Smooth muscle cell (in vitro differentiated cells): ENCODE measurements around the gene MRPL11. TPM values are rescaled to one million over a fixed set of nuclear protein-coding genes. Genes with fewer than 3 reads are reported as not detected.

ENCODE experiments used
- DNase-seq: peaks from one replicate; lab custom pipeline; 2025; ENCODE audit not compliant: unreplicated experiment; lab: John Stamatoyannopoulos, UW
- H2AFZ ChIP-seq: fragments of 200-600 bp; sonication (generic); 2 replicates; pipeline ENCODE4 v1.6.0; 2016; ENCODE audit warnings: antibody characterized with exemption, low read depth, mild to moderate bottlenecking
- H3F3A ChIP-seq: fragments of 200-600 bp; sonication (generic); 2 replicates; pipeline ENCODE4 v1.6.0; 2017; ENCODE audit warnings: antibody characterized with exemption, low read depth
- H3K27ac ChIP-seq: fragments of 200-600 bp; sonication (generic); 2 replicates; pipeline ENCODE4 v1.5.1; 2016; ENCODE audit warnings: low read depth, mild to moderate bottlenecking
- H3K27me3 ChIP-seq: fragments of 200-600 bp; sonication (generic); 2 replicates; pipeline ENCODE4 v1.6.1; 2016; ENCODE audit warnings: low read depth, mild to moderate bottlenecking
- H3K36me3 ChIP-seq: fragments of 200-600 bp; sonication (generic); 2 replicates; pipeline ENCODE4 v1.5.1; 2016; ENCODE audit warnings: low read depth
- H3K4me1 ChIP-seq: fragments of 200-600 bp; sonication (generic); 2 replicates; pipeline ENCODE4 v1.5.1; 2016; ENCODE audit warnings: low read depth
- H3K4me2 ChIP-seq: fragments of 200-600 bp; sonication (generic); 2 replicates; pipeline ENCODE4 v1.6.0; 2016; ENCODE audit warnings: mild to moderate bottlenecking
- H3K4me3 ChIP-seq: fragments of 200-600 bp; sonication (generic); 2 replicates; pipeline ENCODE4 v1.5.1; 2016; ENCODE audit warnings: mild to moderate bottlenecking
- H3K79me2 ChIP-seq: fragments of 200-600 bp; sonication (generic); 2 replicates; pipeline ENCODE4 v1.6.0; 2016; ENCODE audit warnings: low read depth, mild to moderate bottlenecking
- H3K9ac ChIP-seq: fragments of 200-600 bp; sonication (generic); 2 replicates; pipeline ENCODE4 v1.6.0; 2016; ENCODE audit warnings: low read depth
- H3K9me3 ChIP-seq: fragments of 200-600 bp; sonication (generic); replicated peaks from 2 replicates; pipeline ENCODE4 v1.5.1; 2016; ENCODE audit warnings: low read depth
- H4K20me1 ChIP-seq: fragments of 200-600 bp; sonication (generic); 2 replicates; pipeline ENCODE4 v1.6.0; 2016; ENCODE audit warnings: low read depth
- CTCF ChIP-seq: fragments of 200-600 bp; sonication (generic); IDR thresholded peaks from 2 replicates; pipeline ENCODE4 v1.5.1; 2017; ENCODE audit warnings: borderline replicate concordance, mild to moderate bottlenecking, antibody characterized with exemption; ENCODE audit not compliant: insufficient read depth, poor library complexity, severe bottlenecking
- WGBS: methylation state at CpG from one replicate; pipeline ENCODE4 v1.1.7; 2016; ENCODE audit warnings: low lambda C conversion rate; 5-methylcytosine and 5-hydroxymethylcytosine counted together
- polyA plus RNA-seq: library from polyadenylated mRNA; unstranded; fragments of >200 nt; fragmentation: Nextera tagmentation; extraction: Ambion mirVana; gene quantifications from 2 replicates; pipeline ENCODE4 v1.2.1, GENCODE V29; 2016
- total RNA-seq: library from RNA; depleted of rRNA; stranded (reverse); fragments of >200 nt; gene quantifications from 2 replicates; pipeline ENCODE4 v1.2.3, GENCODE V29; 2014

MRPL11 gene
- total and polyA plus RNA-seq, 2 experiments from 2014 or later, result 38.7 to 68.4 TPM

- H3K4me1 ChIP-seq, result no peaks in the 10 kb centered on the region
- no peaks in the 10 kb centered on the region for H3K9me3 ChIP-seq
- H3K79me2 ChIP-seq, result no peaks in the 10 kb centered on the region
- H3K36me3 ChIP-seq, result no peaks in the 10 kb centered on the region
- 21% methylated on average over 9 of the region's 9 CpGs for WGBS
- no peaks in the 10 kb centered on the region for H3F3A ChIP-seq
- DNase-seq, result peak; percentile 30
- no peak overlapping the region for H3K4me2 ChIP-seq
- H3K4me3 ChIP-seq, result no peak overlapping the region
- no peaks in the 10 kb centered on the region for H4K20me1 ChIP-seq
- no peak overlapping the region for H2AFZ ChIP-seq
- no peaks in the 10 kb centered on the region for H3K27me3 ChIP-seq
- no peak overlapping the region for H3K27ac ChIP-seq
- H3K9ac ChIP-seq, result no peak overlapping the region
- TF ChIP-seq CTCF, result peak; percentile 86
Measured at GRCh38 chr11:66429983-66430602, 8.6 kb downstream of the MRPL11 start.

- H3F3A ChIP-seq, result no peaks in the 10 kb centered on the region
- H4K20me1 ChIP-seq, result peaks cover 8% of the 10 kb centered on the region
- H3K9me3 ChIP-seq, result no peaks in the 10 kb centered on the region
- H3K9ac ChIP-seq, result no peak overlapping the region
- H2AFZ ChIP-seq, result no peak overlapping the region
- H3K4me1 ChIP-seq, result no peaks in the 10 kb centered on the region
- DNase-seq, result no peak
- 85% methylated on average over 2 of the region's 2 CpGs for WGBS
- no peak overlapping the region for H3K4me3 ChIP-seq
- H3K36me3 ChIP-seq, result no peaks in the 10 kb centered on the region
- no peaks in the 10 kb centered on the region for H3K79me2 ChIP-seq
- H3K27me3 ChIP-seq, result no peaks in the 10 kb centered on the region
- H3K4me2 ChIP-seq, result no peak overlapping the region
- TF ChIP-seq CTCF, result no peak
- H3K27ac ChIP-seq, result no peak overlapping the region
Measured at GRCh38 chr11:66428933-66429332, 9.7 kb downstream of the MRPL11 start.

- peaks cover 18% of the 10 kb centered on the region for H4K20me1 ChIP-seq
- H3K4me1 ChIP-seq, result peaks cover under 1% of the 10 kb centered on the region
- no peak for DNase-seq
- peaks cover 2% of the 10 kb centered on the region for H3F3A ChIP-seq
- 90% methylated on average over 23 of the region's 23 CpGs for WGBS
- no peak overlapping the region for H3K4me3 ChIP-seq
- H3K27ac ChIP-seq, result no peak overlapping the region
- H2AFZ ChIP-seq, result no peak overlapping the region
- H3K27me3 ChIP-seq, result no peaks in the 10 kb centered on the region
- no peak overlapping the region for H3K4me2 ChIP-seq
- H3K36me3 ChIP-seq, result no peaks in the 10 kb centered on the region
- H3K9me3 ChIP-seq, result no peaks in the 10 kb centered on the region
- H3K9ac ChIP-seq, result no peak overlapping the region
- no peaks in the 10 kb centered on the region for H3K79me2 ChIP-seq
- TF ChIP-seq CTCF, result no peak
Measured at GRCh38 chr11:66426314-66426713, 12.3 kb downstream of the MRPL11 start.
